ENCODE data around the gene HLF. TPM values are rescaled to one million over a fixed set of nuclear protein-coding genes. Genes with fewer than 3 reads are reported as not detected.

The HLF gene
- total RNA-seq, 2 experiments from 2014 or later, result 0.79 to 0.86 TPM

GRCh38 chr17:55281649-55282378 is 17.1 kb downstream of the HLF start:
- no peak overlapping the region for H3K4me3 Mint-ChIP-seq
- H3K36me3 Mint-ChIP-seq (ENCODE audit: low read depth), result no peaks in the 10 kb centered on the region
- H3K4me1 Mint-ChIP-seq (ENCODE audit: low read depth), result peaks cover 11% of the 10 kb centered on the region
- CTCF ChIA-PET, result interaction anchor here (1.2 kb wide), 1 partner anchor 66 kb away, joined by 3 read pairs; no protein-coding TSS in a partner anchor
- intact Hi-C loops (cut with micrococcal nuclease), result no loop called here
- no peak overlapping the region for H3K27ac Mint-ChIP-seq
- no peaks in the 10 kb centered on the region for H3K9me3 Mint-ChIP-seq
- H3K27me3 Mint-ChIP-seq (ENCODE audit: low read depth), result peaks cover 3% of the 10 kb centered on the region
- DNase-seq, result no peak

GRCh38 chr17:55282379-55282702 is 17.6 kb downstream of the HLF start:
- intact Hi-C loops (cut with micrococcal nuclease), result no loop called here
- Mint-ChIP-seq H3K27ac (no peak overlapping the region), H3K27me3 (ENCODE audit: low read depth) (no peaks in the 10 kb centered on the region), H3K36me3 (ENCODE audit: low read depth) (no peaks in the 10 kb centered on the region), H3K4me1 (ENCODE audit: low read depth) (peaks cover 11% of the 10 kb centered on the region), H3K4me3 (no peak overlapping the region), H3K9me3 (no peaks in the 10 kb centered on the region)
- DNase-seq, result no peak
- CTCF ChIA-PET, result no interaction called here

- DNase-seq, result no peak
- CTCF ChIA-PET, result no interaction called here
- H3K4me3 Mint-ChIP-seq, result no peak overlapping the region
- no peaks in the 10 kb centered on the region for H3K27me3 Mint-ChIP-seq (ENCODE audit: low read depth)
- H3K4me1 Mint-ChIP-seq (ENCODE audit: low read depth), result peaks cover 11% of the 10 kb centered on the region
- H3K9me3 Mint-ChIP-seq, result no peaks in the 10 kb centered on the region
- intact Hi-C loops (cut with micrococcal nuclease), result no loop called here
- H3K27ac Mint-ChIP-seq, result no peak overlapping the region
- H3K36me3 Mint-ChIP-seq (ENCODE audit: low read depth), result no peaks in the 10 kb centered on the region
Observed at GRCh38 chr17:55282741-55283140, 18.0 kb downstream of the HLF start.

GRCh38 chr17:55283256-55283965 is 18.7 kb downstream of the HLF start:
- H3K36me3 Mint-ChIP-seq (ENCODE audit: low read depth), result no peaks in the 10 kb centered on the region
- CTCF ChIA-PET, result no interaction called here
- H3K27ac Mint-ChIP-seq, result no peak overlapping the region
- H3K9me3 Mint-ChIP-seq, result no peaks in the 10 kb centered on the region
- H3K4me3 Mint-ChIP-seq, result no peak overlapping the region
- DNase-seq, result no peak
- intact Hi-C loops (cut with micrococcal nuclease), result no loop called here
- no peaks in the 10 kb centered on the region for H3K27me3 Mint-ChIP-seq (ENCODE audit: low read depth)
- H3K4me1 Mint-ChIP-seq (ENCODE audit: low read depth), result peaks cover 11% of the 10 kb centered on the region

- no peaks in the 10 kb centered on the region for H3K9me3 Mint-ChIP-seq
- H3K27ac Mint-ChIP-seq, result no peak overlapping the region
- no peak overlapping the region for H3K4me3 Mint-ChIP-seq
- H3K4me1 Mint-ChIP-seq (ENCODE audit: low read depth), result peaks cover 11% of the 10 kb centered on the region
- CTCF ChIA-PET, result no interaction called here
- no peaks in the 10 kb centered on the region for H3K36me3 Mint-ChIP-seq (ENCODE audit: low read depth)
- intact Hi-C loops (cut with micrococcal nuclease), result no loop called here
- no peak for DNase-seq
- no peaks in the 10 kb centered on the region for H3K27me3 Mint-ChIP-seq (ENCODE audit: low read depth)
Observed at GRCh38 chr17:55284001-55284884, 19.5 kb downstream of the HLF start.

GRCh38 chr17:55284944-55285339 is 20.2 kb downstream of the HLF start:
- Mint-ChIP-seq H3K9me3 (no peaks in the 10 kb centered on the region), H3K27ac (no peak overlapping the region), H3K27me3 (ENCODE audit: low read depth) (no peaks in the 10 kb centered on the region), H3K36me3 (ENCODE audit: low read depth) (no peaks in the 10 kb centered on the region), H3K4me3 (no peak overlapping the region), H3K4me1 (ENCODE audit: low read depth) (peaks cover 11% of the 10 kb centered on the region)
- no peak for DNase-seq
- intact Hi-C loops (cut with micrococcal nuclease), result no loop called here
- CTCF ChIA-PET, result no interaction called here

GRCh38 chr17:55285340-55286301 is 20.9 kb downstream of the HLF start:
- Mint-ChIP-seq H3K9me3 (no peaks in the 10 kb centered on the region), H3K4me1 (ENCODE audit: low read depth) (peaks cover 11% of the 10 kb centered on the region), H3K27ac (no peak overlapping the region), H3K27me3 (ENCODE audit: low read depth) (no peaks in the 10 kb centered on the region), H3K36me3 (ENCODE audit: low read depth) (no peaks in the 10 kb centered on the region), H3K4me3 (no peak overlapping the region)
- intact Hi-C loops (cut with micrococcal nuclease), result no loop called here
- CTCF ChIA-PET, result interaction anchor here (1.0 kb wide), 1 partner anchor 13 kb away, joined by 3 read pairs; no protein-coding TSS in a partner anchor
- DNase-seq, result no peak

- CTCF ChIA-PET, result no interaction called here
- intact Hi-C loops (cut with micrococcal nuclease), result no loop called here
- no peaks in the 10 kb centered on the region for H3K9me3 Mint-ChIP-seq
Observed at GRCh38 chr17:55286681-55287589, 22.2 kb downstream of the HLF start.

GRCh38 chr17:55288356-55289105 is 23.8 kb downstream of the HLF start:
- intact Hi-C loops (cut with micrococcal nuclease), result no loop called here
- Mint-ChIP-seq H3K27ac (no peak overlapping the region), H3K27me3 (ENCODE audit: low read depth) (no peaks in the 10 kb centered on the region), H3K4me1 (ENCODE audit: low read depth) (peaks cover 11% of the 10 kb centered on the region), H3K9me3 (no peaks in the 10 kb centered on the region), H3K36me3 (ENCODE audit: low read depth) (no peaks in the 10 kb centered on the region), H3K4me3 (no peak overlapping the region)
- CTCF ChIA-PET, result no interaction called here
- DNase-seq, result no peak

More at GRCh38 chr17:55286681-55287589, 22.2 kb downstream of the HLF start:
- Mint-ChIP-seq H3K27ac (no peak overlapping the region), H3K4me1 (ENCODE audit: low read depth) (peaks cover 11% of the 10 kb centered on the region), H3K4me3 (no peak overlapping the region), H3K36me3 (ENCODE audit: low read depth) (no peaks in the 10 kb centered on the region), H3K27me3 (ENCODE audit: low read depth) (no peaks in the 10 kb centered on the region)
- no peak for DNase-seq

GRCh38 chr17:55289106-55289446 is 24.3 kb downstream of the HLF start:
- Mint-ChIP-seq H3K36me3 (ENCODE audit: low read depth) (no peaks in the 10 kb centered on the region), H3K9me3 (no peaks in the 10 kb centered on the region), H3K4me1 (ENCODE audit: low read depth) (peaks cover 9% of the 10 kb centered on the region), H3K27ac (no peak overlapping the region), H3K4me3 (no peak overlapping the region), H3K27me3 (ENCODE audit: low read depth) (peaks cover 3% of the 10 kb centered on the region)
- CTCF ChIA-PET, result no interaction called here
- no peak for DNase-seq
- intact Hi-C loops (cut with micrococcal nuclease), result no loop called here

- DNase-seq, result no peak
- Mint-ChIP-seq H3K4me3 (no peak overlapping the region), H3K36me3 (ENCODE audit: low read depth) (no peaks in the 10 kb centered on the region), H3K9me3 (no peaks in the 10 kb centered on the region), H3K4me1 (ENCODE audit: low read depth) (peaks cover under 1% of the 10 kb centered on the region), H3K27me3 (ENCODE audit: low read depth) (peaks cover 5% of the 10 kb centered on the region), H3K27ac (no peak overlapping the region)
- intact Hi-C loops (cut with micrococcal nuclease), result no loop called here
- CTCF ChIA-PET, result interaction anchor here (1.4 kb wide), 1 partner anchor 297 kb away, joined by 5 read pairs; no protein-coding TSS in a partner anchor
Observed at GRCh38 chr17:55289978-55290377, 25.2 kb downstream of the HLF start.

All from activated naive CD4-positive, alpha-beta T cell treated with anti-CD3 and anti-CD28 coated beads for 36 hours (primary cell).